Endothelial cell of umbilical vein (primary cell): ENCODE data around the gene CNKSR3. TPM values are rescaled to one million over a fixed set of nuclear protein-coding genes. Genes with fewer than 3 reads are reported as not detected.

ENCODE experiments used
- BruUV-seq: library from RNA; stranded (reverse); fragments of 400-500 nt; replicated peaks from 2 replicates; lab custom pipeline; 2021; lab: Mats Ljungman, UMichigan
- CTCF ChIA-PET: fragments of 300-600, 350-600 bp; sonication (Branson Sonifier 250); formaldehyde crosslinking; loops from one replicate; lab custom pipeline; 2021; ENCODE audit warnings: antibody characterized with exemption, inconsistent platforms; lab: Charles Lee
- POLR2A ChIA-PET: fragments of 300-600, 350-600 bp; sonication (Branson Sonifier 250); formaldehyde crosslinking; loops from one replicate; lab custom pipeline; 2021; ENCODE audit warnings: antibody characterized with exemption, inconsistent platforms; lab: Charles Lee
- DNase-seq: peaks from one replicate; pipeline ENCODE4 v3.0.0-alpha.2; 2011; ENCODE audit warnings: low read depth, low spot score
- FAIRE-seq: peaks from 2 replicates; lab custom pipeline; 2011; peaks lifted over from hg19 to GRCh38; lab: Jason Lieb, UNC
- H2AFZ ChIP-seq: 2 replicates; pipeline ENCODE4 v1.6.0; 2012; ENCODE audit warnings: low read depth, low read length, control low read depth, inconsistent platforms
- H3K27ac ChIP-seq: 2 replicates; pipeline ENCODE4 v1.5.1; 2011; ENCODE audit warnings: low read depth, mild to moderate bottlenecking, control low read depth, low read length, moderate library complexity; ENCODE audit not compliant: insufficient read depth
- H3K27me3 ChIP-seq, 2 experiments: 2 replicates each; pipeline versions ENCODE4 v1.6.0 to v1.6.1; 2011; ENCODE audit warnings: low read length in 2 of 2, mixed read lengths in 1 of 2; ENCODE audit not compliant: control insufficient read depth in 2 of 2, insufficient read depth in 2 of 2
- H3K36me3 ChIP-seq, 2 experiments: 2 replicates in 1 of 2; 3 replicates in 1 of 2; pipeline ENCODE4 v1.5.1; 2011; ENCODE audit warnings: low read length in 2 of 2, mild to moderate bottlenecking in 1 of 2, moderate library complexity in 1 of 2; ENCODE audit not compliant: control insufficient read depth in 2 of 2, insufficient read depth in 2 of 2; ENCODE audit errors: extremely low read depth in 1 of 2
- H3K4me1 ChIP-seq: 3 replicates; pipeline ENCODE4 v1.5.1; 2011; ENCODE audit warnings: mild to moderate bottlenecking, low read length; ENCODE audit not compliant: control insufficient read depth, insufficient read depth; ENCODE audit errors: extremely low read depth
- H3K4me2 ChIP-seq: 2 replicates; pipeline ENCODE4 v1.6.1; 2011; ENCODE audit warnings: low read length, control low read depth, mixed read lengths; ENCODE audit not compliant: insufficient read depth
- H3K4me3 ChIP-seq, 3 experiments: fragments of 200-600 bp in 1 of 3; sonication (generic), shearing (Covaris generic) in 1 of 3; replicated peaks in 1 of 3; 2 replicates each; pipeline ENCODE4 v1.5.1; 2011 to 2016; ENCODE audit warnings: control low read depth in 3 of 3, low read length in 3 of 3, mild to moderate bottlenecking in 2 of 3, inconsistent platforms in 1 of 3, low read depth in 1 of 3, moderate library complexity in 1 of 3; ENCODE audit not compliant: insufficient read depth in 1 of 3
- H3K79me2 ChIP-seq: 2 replicates; pipeline ENCODE4 v1.6.0; 2012; ENCODE audit warnings: low read length, inconsistent platforms; ENCODE audit not compliant: control insufficient read depth, insufficient read depth
- H3K9ac ChIP-seq: replicated peaks from 2 replicates; pipeline ENCODE3; 2011; ENCODE audit warnings: low read length, control low read depth; ENCODE audit not compliant: insufficient read depth; ENCODE audit errors: extremely low read depth
- H3K9me1 ChIP-seq: replicated peaks from 3 replicates; pipeline ENCODE4 v1.6.0; 2011; ENCODE audit warnings: mild to moderate bottlenecking, low read length; ENCODE audit not compliant: control insufficient read depth, insufficient read depth; ENCODE audit errors: extremely low read depth
- H3K9me3 ChIP-seq: replicated peaks from 2 replicates; pipeline ENCODE4 v1.5.1; 2012; ENCODE audit warnings: low read length, inconsistent platforms; ENCODE audit not compliant: control insufficient read depth, insufficient read depth
- H4K20me1 ChIP-seq: replicated peaks from 2 replicates; pipeline ENCODE3; 2011; ENCODE audit warnings: mild to moderate bottlenecking, low read length; ENCODE audit not compliant: control insufficient read depth, insufficient read depth; ENCODE audit errors: extremely low read depth
- EZH2 ChIP-seq: IDR thresholded peaks from 2 replicates; pipeline ENCODE4 v1.6.1; 2012; ENCODE audit warnings: borderline replicate concordance, low read depth, mild to moderate bottlenecking, moderate library complexity, low read length, inconsistent platforms; ENCODE audit not compliant: severe bottlenecking
- FOS ChIP-seq: IDR thresholded peaks from 2 replicates; pipeline ENCODE4 v1.6.1; 2011; ENCODE audit warnings: mild to moderate bottlenecking, low read length, moderate library complexity, borderline replicate concordance; ENCODE audit not compliant: insufficient read depth
- GATA2 ChIP-seq: IDR thresholded peaks from 2 replicates; pipeline ENCODE4 v1.7.0; 2011; ENCODE audit warnings: low read depth, mild to moderate bottlenecking, moderate library complexity, mixed read lengths, low read length; ENCODE audit not compliant: insufficient read length, insufficient read depth
- JUN ChIP-seq: IDR thresholded peaks from 2 replicates; pipeline ENCODE4 v1.6.1; 2011; ENCODE audit warnings: borderline replicate concordance, low read depth; ENCODE audit not compliant: insufficient read length, insufficient read depth
- MYC ChIP-seq: IDR thresholded peaks from one replicate; pipeline ENCODE4 v1.6.1; 2011; ENCODE audit warnings: mild to moderate bottlenecking, low read depth, low read length
- POLR2A ChIP-seq: IDR thresholded peaks from 2 replicates; pipeline ENCODE4 v1.6.1; 2012; ENCODE audit warnings: low read depth, mild to moderate bottlenecking, control low read depth, low read length
- POLR2AphosphoS5 ChIP-seq: IDR thresholded peaks from 2 replicates; pipeline ENCODE4 v1.6.1; 2012; ENCODE audit warnings: low read depth, mild to moderate bottlenecking, control low read depth, low read length, moderate library complexity; ENCODE audit not compliant: insufficient read depth
- dilution Hi-C: fragments of 300-500 bp; cut with MboI; formaldehyde crosslinking; loops from one replicate; pipeline ENCODE4 v1.15.0; 2019; ENCODE audit warnings: low sequenced_read_pairs; ENCODE audit not compliant: extremely low pct_ligation_motif_present
- intact Hi-C: fragments of 100-400 bp; cut with micrococcal nuclease; formaldehyde crosslinking; loops from one replicate; pipeline ENCODE4 v1.10.0; 2022
- polyA plus RNA-seq, 4 experiments: library from polyadenylated mRNA; depleted of rRNA in 3 of 4; stranded (reverse) in 3 of 4; unstranded in 1 of 4; fragments of >200 nt; gene quantifications; 2 replicates each; pipeline versions ENCODE4 v1.2.1 to v1.2.3, GENCODE V29; 2011 to 2012; ENCODE audit warnings: missing spikeins in 1 of 4
- total RNA-seq: library from RNA; stranded (reverse); gene quantifications from 2 replicates; pipeline ENCODE4 v1.2.3, GENCODE V29; 2021
- TF ChIP-seq, protein P1 (sequence below), 2 donors: IDR thresholded peaks; 1 replicate in 1 of 2; 2 replicates in 1 of 2; pipeline ENCODE4 v1.5.1; 2011; ENCODE audit warnings: low read length in 2 of 2, mild to moderate bottlenecking in 2 of 2, moderate library complexity in 2 of 2, control low read depth in 1 of 2, inconsistent platforms in 1 of 2, low read depth in 1 of 2; ENCODE audit not compliant: insufficient read depth in 1 of 2; ENCODE audit errors: extremely low read depth in 1 of 2
- TF ChIP-seq, protein P2 (sequence below): IDR thresholded peaks from 2 replicates; pipeline ENCODE4 v1.6.1; 2011; ENCODE audit not compliant: insufficient read depth, insufficient read length

CNKSR3 gene
- total and polyA plus RNA-seq, 2 donors (not counting 3 experiments of a cell fraction or from before 2014, with no cell fraction given) = 2.3 to 15.6 TPM

DNA sequence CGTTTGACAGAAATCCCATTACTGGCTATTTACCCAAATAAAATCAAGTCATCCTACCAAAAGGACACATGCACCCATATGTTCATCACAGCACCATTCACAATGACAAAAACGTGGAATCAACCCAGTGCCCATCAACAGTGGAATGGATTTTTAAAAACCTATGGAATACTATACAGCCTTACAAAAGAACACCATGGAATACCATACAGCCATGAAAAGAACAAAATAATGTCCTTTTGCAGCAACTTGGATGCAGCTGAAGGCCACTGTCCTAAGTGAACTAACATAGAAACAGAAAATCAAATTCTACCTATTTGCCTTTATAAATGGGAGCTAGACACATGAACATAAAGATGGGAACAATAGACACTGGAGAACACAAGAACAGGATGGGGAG is 136.5 kb downstream of the CNKSR3 start:
- intact Hi-C loops (loop anchor here (5.0 kb wide), 1 partner anchor 97 kb away; no protein-coding TSS in a partner anchor), dilution Hi-C loops (no loop called here)
- Histone ChIP-seq H3K9me3 (no peaks in the 10 kb centered on the region), H2AFZ (no peak overlapping the region), H3K79me2 (no peaks in the 10 kb centered on the region), H3K4me2 (no peak overlapping the region), H3K4me1 (peaks cover 9% of the 10 kb centered on the region), H3K27me3 (no peaks in the 10 kb centered on the region), H3K36me3 (no peaks in the 10 kb centered on the region), H3K9ac (no peak overlapping the region), H3K4me3 (no peak overlapping the region), H3K27ac (no peak overlapping the region), H3K9me1 (no peaks in the 10 kb centered on the region), H4K20me1 (no peaks in the 10 kb centered on the region)
- DNase-seq (no peak), FAIRE-seq (no peak)
- POLR2A ChIA-PET = no interaction called here
- CTCF ChIA-PET = no interaction called here
- TF ChIP-seq GATA2 (no peak), FOS (no peak), MYC (no peak), POLR2AphosphoS5 (no peak)
- TF ChIP-seq, protein P1, sequence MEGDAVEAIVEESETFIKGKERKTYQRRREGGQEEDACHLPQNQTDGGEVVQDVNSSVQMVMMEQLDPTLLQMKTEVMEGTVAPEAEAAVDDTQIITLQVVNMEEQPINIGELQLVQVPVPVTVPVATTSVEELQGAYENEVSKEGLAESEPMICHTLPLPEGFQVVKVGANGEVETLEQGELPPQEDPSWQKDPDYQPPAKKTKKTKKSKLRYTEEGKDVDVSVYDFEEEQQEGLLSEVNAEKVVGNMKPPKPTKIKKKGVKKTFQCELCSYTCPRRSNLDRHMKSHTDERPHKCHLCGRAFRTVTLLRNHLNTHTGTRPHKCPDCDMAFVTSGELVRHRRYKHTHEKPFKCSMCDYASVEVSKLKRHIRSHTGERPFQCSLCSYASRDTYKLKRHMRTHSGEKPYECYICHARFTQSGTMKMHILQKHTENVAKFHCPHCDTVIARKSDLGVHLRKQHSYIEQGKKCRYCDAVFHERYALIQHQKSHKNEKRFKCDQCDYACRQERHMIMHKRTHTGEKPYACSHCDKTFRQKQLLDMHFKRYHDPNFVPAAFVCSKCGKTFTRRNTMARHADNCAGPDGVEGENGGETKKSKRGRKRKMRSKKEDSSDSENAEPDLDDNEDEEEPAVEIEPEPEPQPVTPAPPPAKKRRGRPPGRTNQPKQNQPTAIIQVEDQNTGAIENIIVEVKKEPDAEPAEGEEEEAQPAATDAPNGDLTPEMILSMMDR (IDR thresholded peaks at IDR 0.05; ENCODE audit: extremely low read depth in 1 of 2, insufficient read depth in 1 of 2, low read depth in 1 of 2, low read length in 2 of 2) = no peak
- BruUV-seq = no TSS peak

DNA sequence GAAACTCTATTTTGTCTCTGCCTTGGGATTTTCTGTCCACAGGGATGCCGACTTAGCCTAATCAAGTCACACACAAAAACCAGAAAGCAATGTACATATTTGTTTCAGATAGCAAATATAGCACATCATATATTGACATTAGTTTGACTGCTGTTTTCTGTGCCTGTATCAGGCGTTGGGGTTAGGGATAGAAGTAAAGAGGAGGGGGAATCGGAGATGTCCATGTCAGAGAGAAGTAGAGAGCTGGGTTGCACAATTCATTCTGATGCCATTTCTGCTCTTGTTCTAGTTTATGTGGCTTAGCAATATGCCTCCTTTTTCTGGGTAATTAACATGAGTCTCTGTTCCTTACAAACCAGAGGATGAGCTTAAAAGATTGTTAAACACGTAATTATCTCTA is 139.2 kb downstream of the CNKSR3 start:
- dilution Hi-C loops (no loop called here), intact Hi-C loops (loop anchor here (5.0 kb wide), 1 partner anchor 94 kb away; no protein-coding TSS in a partner anchor)
- Histone ChIP-seq H3K36me3 (no peaks in the 10 kb centered on the region), H3K9me3 (no peaks in the 10 kb centered on the region), H3K27me3 (no peaks in the 10 kb centered on the region), H3K9me1 (no peaks in the 10 kb centered on the region), H3K4me3 (no peak overlapping the region), H3K27ac (no peak overlapping the region), H3K9ac (no peak overlapping the region), H3K4me1 (peaks cover 9% of the 10 kb centered on the region), H3K4me2 (no peak overlapping the region), H3K79me2 (no peaks in the 10 kb centered on the region), H2AFZ (no peak overlapping the region), H4K20me1 (no peaks in the 10 kb centered on the region)
- no peak for TF ChIP-seq POLR2A
- no peak for TF ChIP-seq GATA2
- TF ChIP-seq, protein P1 (IDR thresholded peaks at IDR 0.05; ENCODE audit: extremely low read depth in 1 of 2, insufficient read depth in 1 of 2, low read depth in 1 of 2, low read length in 2 of 2) = no peak
- TF ChIP-seq EZH2 = no peak
- no peak for TF ChIP-seq FOS
- TF ChIP-seq, protein P2, sequence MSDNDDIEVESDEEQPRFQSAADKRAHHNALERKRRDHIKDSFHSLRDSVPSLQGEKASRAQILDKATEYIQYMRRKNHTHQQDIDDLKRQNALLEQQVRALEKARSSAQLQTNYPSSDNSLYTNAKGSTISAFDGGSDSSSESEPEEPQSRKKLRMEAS = no peak
- no peak for TF ChIP-seq POLR2AphosphoS5
- TF ChIP-seq MYC = no peak
- TF ChIP-seq JUN = no peak
- DNase-seq (no peak), FAIRE-seq (no peak)
- ChIA-PET CTCF (interaction anchor here (0.7 to 3.1 kb wide), 12 partner anchors 11 to 217 kb away, joined by 3 to 28 read pairs (median 6); no protein-coding TSS in a partner anchor), POLR2A (no interaction called here)
- BruUV-seq = no TSS peak
